ENCODE results near the gene APBA2. TPM values are rescaled to one million over a fixed set of nuclear protein-coding genes. Genes with fewer than 3 reads are reported as not detected.

Gene APBA2
- total RNA-seq, 2 experiments from 2014 or later: not detected

GRCh38 chr15:29037997-29038705 lies 152.4 kb downstream of the APBA2 start:
- H3K9me2 ChIP-seq (ENCODE audit: insufficient read depth, low read length): no peaks in the 10 kb centered on the region
- intact Hi-C loops (cut with micrococcal nuclease; ENCODE audit: unreplicated experiment): no loop called here
- H3K9me3 ChIP-seq (ENCODE audit: low read length): no peaks in the 10 kb centered on the region
- no peaks in the 10 kb centered on the region for H3K79me2 ChIP-seq (ENCODE audit: insufficient read depth, low read depth, low read length)
- no peak overlapping the region for H2AFZ ChIP-seq (ENCODE audit: low read length)
- TF ChIP-seq CTCF (conservative IDR thresholded peaks at IDR 0.05; ENCODE audit: low read length) (no peak), EZH2phosphoT487 (IDR thresholded peaks at IDR 0.05; ENCODE audit: borderline replicate concordance, low read depth, low read length) (no peak)
- no peaks in the 10 kb centered on the region for H4K20me1 ChIP-seq (ENCODE audit: insufficient read depth, low read length)
- H3K4me2 ChIP-seq (ENCODE audit: low read length): no peak overlapping the region
- no peaks in the 10 kb centered on the region for H3K4me1 ChIP-seq (ENCODE audit: insufficient read depth, low read length, poor library complexity, severe bottlenecking)
- no peak overlapping the region for H3K27ac ChIP-seq (ENCODE audit: low read depth, low read length, poor library complexity, severe bottlenecking)
- H3K36me3 ChIP-seq (ENCODE audit: insufficient read depth, low read length): no peaks in the 10 kb centered on the region
- no TSS peak for BruUV-seq (replicated peaks)
- DNase-seq (ENCODE audit: low spot score): no peak
- ChIA-PET CTCF (ENCODE audit: unreplicated experiment) (no interaction called here), POLR2A (interaction anchor here (0.7 kb wide), 1 partner anchor 96 kb away, joined by 4 read pairs; no protein-coding TSS in a partner anchor)
- H3K4me3 ChIP-seq (ENCODE audit: low read depth, low read length, poor library complexity, severe bottlenecking): no peak overlapping the region

- no peaks in the 10 kb centered on the region for H3K9me2 ChIP-seq (ENCODE audit: insufficient read depth, low read length)
- H3K36me3 ChIP-seq (ENCODE audit: insufficient read depth, low read length): no peaks in the 10 kb centered on the region
- CTCF ChIA-PET (ENCODE audit: unreplicated experiment): no interaction called here
- POLR2A ChIA-PET: no interaction called here
- no peaks in the 10 kb centered on the region for H3K4me1 ChIP-seq (ENCODE audit: insufficient read depth, low read length, poor library complexity, severe bottlenecking)
- H3K4me3 ChIP-seq (ENCODE audit: low read depth, low read length, poor library complexity, severe bottlenecking): no peak overlapping the region
- no peaks in the 10 kb centered on the region for H4K20me1 ChIP-seq (ENCODE audit: insufficient read depth, low read length)
- intact Hi-C loops (cut with micrococcal nuclease; ENCODE audit: unreplicated experiment): no loop called here
- H3K27ac ChIP-seq (ENCODE audit: low read depth, low read length, poor library complexity, severe bottlenecking): no peak overlapping the region
- no peak overlapping the region for H3K4me2 ChIP-seq (ENCODE audit: low read length)
- no peaks in the 10 kb centered on the region for H3K9me3 ChIP-seq (ENCODE audit: low read length)
- no peak for DNase-seq (ENCODE audit: low spot score)
- no peaks in the 10 kb centered on the region for H3K79me2 ChIP-seq (ENCODE audit: insufficient read depth, low read depth, low read length)
- H2AFZ ChIP-seq (ENCODE audit: low read length): no peak overlapping the region
- TF ChIP-seq EZH2phosphoT487 (IDR thresholded peaks at IDR 0.05; ENCODE audit: borderline replicate concordance, low read depth, low read length) (no peak), CTCF (conservative IDR thresholded peaks at IDR 0.05; ENCODE audit: low read length) (no peak)
- no TSS peak for BruUV-seq (replicated peaks)
Measured at GRCh38 chr15:29039466-29040369, 153.9 kb downstream of the APBA2 start.

GRCh38 chr15:29040370-29040751 lies 154.6 kb downstream of the APBA2 start:
- H3K4me2 ChIP-seq (ENCODE audit: low read length): no peak overlapping the region
- no peaks in the 10 kb centered on the region for H3K9me2 ChIP-seq (ENCODE audit: insufficient read depth, low read length)
- intact Hi-C loops (cut with micrococcal nuclease; ENCODE audit: unreplicated experiment): no loop called here
- BruUV-seq (replicated peaks): no TSS peak
- TF ChIP-seq CTCF (conservative IDR thresholded peaks at IDR 0.05; ENCODE audit: low read length): no peak
- TF ChIP-seq EZH2phosphoT487 (IDR thresholded peaks at IDR 0.05; ENCODE audit: borderline replicate concordance, low read depth, low read length): no peak
- H3K9me3 ChIP-seq (ENCODE audit: low read length): no peaks in the 10 kb centered on the region
- CTCF ChIA-PET (ENCODE audit: unreplicated experiment): no interaction called here
- H3K79me2 ChIP-seq (ENCODE audit: insufficient read depth, low read depth, low read length): no peaks in the 10 kb centered on the region
- no peaks in the 10 kb centered on the region for H3K36me3 ChIP-seq (ENCODE audit: insufficient read depth, low read length)
- H3K4me3 ChIP-seq (ENCODE audit: low read depth, low read length, poor library complexity, severe bottlenecking): no peak overlapping the region
- H2AFZ ChIP-seq (ENCODE audit: low read length): no peak overlapping the region
- H3K27ac ChIP-seq (ENCODE audit: low read depth, low read length, poor library complexity, severe bottlenecking): no peak overlapping the region
- POLR2A ChIA-PET: no interaction called here
- H3K4me1 ChIP-seq (ENCODE audit: insufficient read depth, low read length, poor library complexity, severe bottlenecking): no peaks in the 10 kb centered on the region
- H4K20me1 ChIP-seq (ENCODE audit: insufficient read depth, low read length): no peaks in the 10 kb centered on the region
- DNase-seq (ENCODE audit: low spot score): no peak

Measured in OCI-LY7 (cell line).